ENCODE results near the gene RALGPS1.

The RALGPS1 gene

DNA sequence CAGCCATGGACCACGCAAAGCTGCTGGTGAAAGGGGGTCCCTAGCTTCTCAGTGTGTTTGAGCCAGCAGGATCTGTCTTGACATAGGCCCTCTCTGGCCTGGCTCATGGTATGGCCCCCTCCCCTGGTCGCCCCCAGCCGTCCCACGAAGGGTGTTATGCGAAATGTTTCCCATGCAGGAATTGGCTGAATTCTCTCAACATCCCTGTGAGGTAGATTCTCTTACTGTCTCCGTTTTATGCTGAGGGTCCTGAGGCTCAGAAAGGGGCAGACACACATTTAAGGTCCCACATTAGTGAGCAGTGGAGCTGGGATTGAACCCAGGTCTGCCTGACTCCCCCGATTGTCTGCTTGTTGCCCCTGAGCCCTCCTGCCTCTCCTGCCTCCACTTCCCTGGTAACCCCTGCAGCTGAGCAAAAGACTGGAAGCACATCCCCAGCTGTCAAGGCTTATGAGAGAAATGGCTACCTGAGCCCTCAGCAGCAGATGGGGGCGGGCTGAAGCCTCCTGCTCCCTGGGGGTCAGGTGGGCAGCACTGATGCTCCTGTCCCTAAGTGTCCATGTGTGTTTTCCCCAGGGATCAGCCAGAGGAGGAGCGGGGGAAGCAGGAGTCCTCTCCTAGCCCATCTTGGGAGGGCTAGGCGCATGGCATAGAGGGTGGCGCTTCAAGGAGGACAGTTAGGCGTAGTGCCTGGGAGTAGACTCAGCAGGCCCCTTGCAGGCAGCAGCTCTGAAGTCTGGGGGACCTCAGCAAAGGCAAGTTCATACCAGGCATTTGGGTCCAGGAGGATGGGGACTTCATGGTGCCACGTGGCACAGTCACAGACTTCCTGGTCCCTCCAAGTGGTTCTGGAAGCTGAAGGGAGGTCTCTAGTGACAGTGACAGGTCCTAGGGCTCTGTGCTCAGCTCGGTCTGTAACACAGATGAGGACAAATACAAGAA is 301.0 kb downstream of the RALGPS1 start:
- Histone ChIP-seq H4K20me1 (peaks cover 25% of the 10 kb centered on the region), H3K9ac (no peak overlapping the region), H3K4me1 (peaks cover 54% of the 10 kb centered on the region), H3K27me3 (no peaks in the 10 kb centered on the region), H3K36me3 (no peaks in the 10 kb centered on the region), H3K4me2 (peak overlapping the region; percentile 29; the same call in 1 of the 2 replicates), H3K9me3 (no peaks in the 10 kb centered on the region), H3K4me3 (no peak overlapping the region), H3K27ac (no peak overlapping the region)
- no peak for TF ChIP-seq Cebpa-rat (IDR thresholded peaks at IDR 0.05)

DNA sequence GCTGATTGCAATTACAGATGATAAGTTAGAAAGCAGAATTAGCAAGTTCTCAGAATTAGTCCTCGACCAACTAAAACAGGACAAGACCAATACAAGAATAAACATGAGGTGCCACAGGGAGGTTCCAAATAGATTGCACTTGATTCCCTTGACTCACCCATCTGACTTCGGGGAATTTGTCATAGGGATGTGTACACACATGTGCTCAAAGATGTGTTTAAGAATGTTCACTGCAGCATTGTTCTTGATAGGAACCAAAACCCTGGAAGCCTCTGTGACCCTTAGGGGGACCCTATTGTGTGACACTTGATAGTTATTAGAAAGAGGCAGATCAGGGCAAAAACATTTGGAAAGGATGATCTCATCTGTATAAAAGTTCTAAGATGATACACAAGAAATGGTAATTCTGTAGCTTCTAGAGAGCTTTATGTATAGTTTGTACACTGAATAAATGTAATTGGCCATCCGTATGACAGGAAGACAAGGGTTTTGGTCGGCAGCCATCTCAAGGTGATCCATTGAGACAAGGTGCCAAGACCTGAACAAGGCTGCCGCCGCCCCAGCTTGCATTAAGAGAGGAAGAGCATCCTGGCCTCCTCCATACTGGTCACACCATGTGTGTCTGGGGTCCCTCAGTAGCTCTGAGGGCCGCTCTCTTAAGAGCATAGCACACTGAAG is 301.8 kb downstream of the RALGPS1 start:
- no peak overlapping the region for H3K4me2 ChIP-seq
- H3K4me1 ChIP-seq = peaks cover 48% of the 10 kb centered on the region
- H3K9ac ChIP-seq = no peak overlapping the region
- H3K4me3 ChIP-seq = no peak overlapping the region
- no peak for TF ChIP-seq Cebpa-rat (IDR thresholded peaks at IDR 0.05)
- H3K36me3 ChIP-seq = no peaks in the 10 kb centered on the region
- no peaks in the 10 kb centered on the region for H3K9me3 ChIP-seq
- no peaks in the 10 kb centered on the region for H3K27me3 ChIP-seq
- no peak overlapping the region for H3K27ac ChIP-seq
- H4K20me1 ChIP-seq = peaks cover 20% of the 10 kb centered on the region

DNA sequence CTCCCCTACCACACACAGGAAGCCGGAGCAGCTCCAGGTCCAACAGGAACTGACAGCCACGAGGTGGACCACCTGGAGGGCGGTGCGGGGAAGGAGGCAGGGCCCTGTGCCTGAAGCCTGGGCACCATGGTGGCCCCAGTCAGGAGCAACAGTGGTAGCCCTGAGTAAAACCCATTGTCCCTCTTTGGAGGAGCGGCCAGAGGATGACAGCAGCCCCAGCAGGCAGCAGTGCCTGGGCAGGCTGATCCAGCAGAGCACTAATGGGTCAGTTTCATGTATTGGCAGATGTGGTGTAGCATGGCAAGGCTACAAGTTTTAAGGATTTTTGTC is 302.3 kb downstream of the RALGPS1 start:
- TF ChIP-seq Cebpa-rat (IDR thresholded peaks at IDR 0.05) = no peak
- no peaks in the 10 kb centered on the region for H3K27me3 ChIP-seq
- H4K20me1 ChIP-seq = peaks cover 15% of the 10 kb centered on the region
- no peak overlapping the region for H3K9ac ChIP-seq
- H3K4me2 ChIP-seq = no peak overlapping the region
- H3K4me1 ChIP-seq = peaks cover 48% of the 10 kb centered on the region
- no peaks in the 10 kb centered on the region for H3K36me3 ChIP-seq
- no peak overlapping the region for H3K27ac ChIP-seq
- H3K9me3 ChIP-seq = no peaks in the 10 kb centered on the region
- no peak overlapping the region for H3K4me3 ChIP-seq

DNA sequence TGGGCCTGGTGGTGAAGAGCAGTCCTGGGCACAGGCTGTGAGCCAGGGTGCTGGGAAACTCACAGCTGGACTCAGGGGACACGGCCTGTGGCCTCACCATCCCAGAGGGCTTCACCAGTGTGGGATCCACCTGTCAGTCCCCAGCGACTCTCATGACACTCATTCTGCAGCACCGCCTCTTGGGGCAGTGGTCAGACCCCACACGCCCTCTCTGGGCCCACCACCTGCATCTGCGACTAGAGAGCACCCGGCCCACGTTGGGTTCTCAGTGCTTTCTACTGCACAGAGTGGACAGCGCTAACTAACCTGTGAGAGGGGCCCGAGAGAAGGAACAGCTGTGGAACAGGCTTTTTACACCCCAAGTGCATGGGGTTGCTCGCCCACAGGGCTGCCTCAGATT is 304.2 kb downstream of the RALGPS1 start:
- no peak overlapping the region for H3K4me3 ChIP-seq
- peaks cover 39% of the 10 kb centered on the region for H3K4me1 ChIP-seq
- no peaks in the 10 kb centered on the region for H3K36me3 ChIP-seq
- H3K9ac ChIP-seq = no peak overlapping the region
- H4K20me1 ChIP-seq = no peaks in the 10 kb centered on the region
- H3K4me2 ChIP-seq = peak overlapping the region; percentile 26
- no peak for TF ChIP-seq Cebpa-rat (IDR thresholded peaks at IDR 0.05)
- H3K9me3 ChIP-seq = no peaks in the 10 kb centered on the region
- no peaks in the 10 kb centered on the region for H3K27me3 ChIP-seq
- H3K27ac ChIP-seq = no peak overlapping the region

DNA sequence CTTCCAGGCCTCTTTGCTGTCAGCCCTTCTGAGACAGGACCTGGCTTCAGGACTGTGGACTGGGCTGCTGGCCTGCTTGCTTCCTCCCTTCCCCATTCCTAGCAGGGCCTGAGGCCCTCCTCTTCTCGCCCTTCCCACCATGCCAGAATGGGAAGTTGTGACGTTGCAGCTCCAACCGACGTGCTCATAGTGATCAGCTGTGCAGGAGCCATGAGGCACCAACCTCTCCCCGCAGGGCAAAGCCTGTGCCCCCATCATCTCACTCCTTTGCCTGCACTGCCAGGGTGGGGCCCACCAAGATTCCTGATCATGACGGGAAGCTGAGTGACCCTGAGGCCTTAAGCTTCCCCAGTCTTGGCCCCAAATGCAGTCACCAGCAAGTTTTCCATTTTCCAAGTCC is 304.9 kb downstream of the RALGPS1 start:
- H3K4me3 ChIP-seq = no peak overlapping the region
- no peaks in the 10 kb centered on the region for H3K9me3 ChIP-seq
- no peak for TF ChIP-seq Cebpa-rat (IDR thresholded peaks at IDR 0.05)
- H3K4me2 ChIP-seq = no peak overlapping the region
- no peaks in the 10 kb centered on the region for H3K27me3 ChIP-seq
- H3K9ac ChIP-seq = no peak overlapping the region
- H4K20me1 ChIP-seq = no peaks in the 10 kb centered on the region
- H3K36me3 ChIP-seq = no peaks in the 10 kb centered on the region
- H3K27ac ChIP-seq = no peak overlapping the region
- H3K4me1 ChIP-seq = peaks cover 35% of the 10 kb centered on the region

DNA sequence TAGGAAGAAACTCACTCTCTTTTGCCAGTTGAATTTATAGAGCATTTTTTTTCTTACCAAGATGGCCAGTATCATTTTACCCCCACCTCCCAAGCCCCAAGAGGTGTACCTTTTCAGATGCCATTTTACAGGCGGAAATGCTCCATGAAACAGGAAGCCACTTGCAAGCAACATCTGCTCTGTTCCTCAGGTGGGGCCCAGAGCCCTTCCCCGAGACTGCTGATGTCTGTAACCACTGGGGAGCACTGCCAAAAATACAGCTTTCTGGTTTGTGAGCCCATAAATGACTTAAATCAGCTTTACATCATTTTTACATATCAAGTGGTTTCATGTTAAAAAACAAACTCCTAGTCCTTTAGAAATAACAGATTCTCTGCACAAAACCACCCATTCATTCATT is 307.1 kb downstream of the RALGPS1 start:
- Histone ChIP-seq H3K9ac (no peak overlapping the region), H3K4me2 (peak overlapping the region; percentile 56), H4K20me1 (peaks cover 13% of the 10 kb centered on the region)

DNA sequence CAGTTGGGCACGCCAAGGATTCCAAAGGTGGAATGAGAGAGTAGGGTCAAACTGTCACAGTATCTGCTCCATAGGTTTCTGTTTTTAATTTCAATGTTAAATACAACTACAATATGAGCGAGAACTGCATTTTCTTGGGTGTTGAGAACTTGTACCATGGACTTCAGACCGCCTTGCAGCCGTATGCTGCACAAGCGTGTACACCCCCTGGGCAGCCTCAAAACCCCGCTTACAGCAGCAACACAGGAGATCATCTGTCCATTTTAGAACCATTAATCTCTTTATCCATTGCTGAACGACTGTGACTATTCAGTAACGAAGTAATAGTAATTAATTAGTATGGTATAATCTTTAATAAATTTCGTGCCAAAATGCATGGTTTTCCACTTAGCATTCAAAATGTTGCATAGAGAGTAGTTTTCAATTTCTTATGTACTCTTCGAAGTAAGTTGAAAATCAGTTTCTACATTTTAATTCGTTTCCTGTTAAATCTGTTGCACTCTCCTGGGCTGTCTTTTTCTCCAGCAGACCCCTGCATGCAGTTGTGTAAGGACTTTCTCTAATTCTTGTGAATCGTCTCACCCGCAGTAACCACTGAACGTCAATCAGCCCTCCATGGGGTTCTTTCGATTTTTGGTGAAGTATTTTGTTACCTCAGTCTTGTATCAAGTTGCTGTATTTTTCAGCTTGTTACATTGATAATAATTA is 308.0 kb downstream of the RALGPS1 start:
- no peaks in the 10 kb centered on the region for H3K9me3 ChIP-seq
- H3K4me1 ChIP-seq = peaks cover 42% of the 10 kb centered on the region
- no peak overlapping the region for H3K9ac ChIP-seq
- H3K27me3 ChIP-seq = peaks cover 15% of the 10 kb centered on the region
- H3K36me3 ChIP-seq = no peaks in the 10 kb centered on the region
- H4K20me1 ChIP-seq = peaks cover 16% of the 10 kb centered on the region
- no peak overlapping the region for H3K27ac ChIP-seq
- TF ChIP-seq Cebpa-rat (IDR thresholded peaks at IDR 0.05) = no peak
- H3K4me2 ChIP-seq = peak overlapping the region; percentile 56
- no peak overlapping the region for H3K4me3 ChIP-seq

More for the DNA sequence above, 307.1 kb downstream of the RALGPS1 start:
- Histone ChIP-seq H3K4me3 (no peak overlapping the region), H3K36me3 (no peaks in the 10 kb centered on the region), H3K27ac (no peak overlapping the region), H3K27me3 (peaks cover 14% of the 10 kb centered on the region), H3K9me3 (no peaks in the 10 kb centered on the region), H3K4me1 (peaks cover 41% of the 10 kb centered on the region)
- TF ChIP-seq Cebpa-rat (IDR thresholded peaks at IDR 0.05) = no peak

DNA sequence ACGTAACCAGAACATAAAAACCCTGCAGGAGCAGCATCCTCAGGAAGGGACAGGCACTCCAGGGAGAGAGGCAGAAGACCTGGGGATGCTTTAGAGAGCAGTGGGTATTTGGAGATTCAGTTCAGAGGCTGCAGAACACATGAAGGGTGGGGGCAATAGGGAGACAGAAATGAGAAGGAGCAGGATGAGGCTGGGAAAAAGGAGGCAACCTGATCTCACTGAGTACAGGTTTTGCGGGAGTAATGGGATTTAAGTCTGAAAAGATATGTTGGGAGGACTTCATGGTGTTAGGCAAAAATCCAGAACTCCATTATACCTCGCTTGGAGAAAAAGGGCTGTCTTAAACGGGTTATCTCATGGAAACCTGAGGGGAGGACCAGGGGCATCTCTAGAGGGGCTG is 308.7 kb downstream of the RALGPS1 start:
- TF ChIP-seq Cebpa-rat (IDR thresholded peaks at IDR 0.05) = no peak
- H3K9ac ChIP-seq = no peak overlapping the region
- H3K9me3 ChIP-seq = no peaks in the 10 kb centered on the region
- no peak overlapping the region for H3K4me3 ChIP-seq
- peaks cover 15% of the 10 kb centered on the region for H3K27me3 ChIP-seq
- no peaks in the 10 kb centered on the region for H3K36me3 ChIP-seq
- H4K20me1 ChIP-seq = peaks cover 16% of the 10 kb centered on the region
- H3K4me2 ChIP-seq = 0 out of 2 replicates have a peak overlapping the region, but pooled peaks have one; percentile 90
- H3K4me1 ChIP-seq = peaks cover 42% of the 10 kb centered on the region
- no peak overlapping the region for H3K27ac ChIP-seq

DNA sequence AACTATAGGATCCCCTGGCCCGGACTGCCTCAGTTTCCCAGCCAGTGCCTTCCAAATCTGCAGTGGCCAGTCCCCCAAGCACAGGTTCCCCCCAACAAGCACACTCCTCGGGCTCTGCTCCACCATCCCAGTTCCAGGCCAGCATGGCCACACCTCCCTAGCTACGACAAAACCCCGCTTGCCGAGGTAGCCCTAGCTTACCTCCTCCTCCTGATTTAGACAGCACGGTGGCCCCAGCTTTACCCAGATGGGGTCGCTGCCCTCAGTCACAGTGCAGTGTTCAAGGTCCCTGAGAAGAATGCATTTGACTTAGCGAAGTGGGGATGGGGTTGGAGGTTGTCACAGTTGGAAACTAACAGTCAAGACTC is 309.2 kb downstream of the RALGPS1 start:
- no peak overlapping the region for H3K27ac ChIP-seq
- H3K27me3 ChIP-seq = peaks cover 15% of the 10 kb centered on the region
- H4K20me1 ChIP-seq = peaks cover 16% of the 10 kb centered on the region
- peak overlapping the region; percentile 90 for H3K4me2 ChIP-seq
- peak overlapping the region; percentile 67 for H3K4me3 ChIP-seq
- peaks cover 38% of the 10 kb centered on the region for H3K4me1 ChIP-seq
- no peaks in the 10 kb centered on the region for H3K36me3 ChIP-seq
- TF ChIP-seq Cebpa-rat (IDR thresholded peaks at IDR 0.05) = no peak
- no peak overlapping the region for H3K9ac ChIP-seq
- no peaks in the 10 kb centered on the region for H3K9me3 ChIP-seq
